ENCODE data around the gene ZNF668.

DNA sequence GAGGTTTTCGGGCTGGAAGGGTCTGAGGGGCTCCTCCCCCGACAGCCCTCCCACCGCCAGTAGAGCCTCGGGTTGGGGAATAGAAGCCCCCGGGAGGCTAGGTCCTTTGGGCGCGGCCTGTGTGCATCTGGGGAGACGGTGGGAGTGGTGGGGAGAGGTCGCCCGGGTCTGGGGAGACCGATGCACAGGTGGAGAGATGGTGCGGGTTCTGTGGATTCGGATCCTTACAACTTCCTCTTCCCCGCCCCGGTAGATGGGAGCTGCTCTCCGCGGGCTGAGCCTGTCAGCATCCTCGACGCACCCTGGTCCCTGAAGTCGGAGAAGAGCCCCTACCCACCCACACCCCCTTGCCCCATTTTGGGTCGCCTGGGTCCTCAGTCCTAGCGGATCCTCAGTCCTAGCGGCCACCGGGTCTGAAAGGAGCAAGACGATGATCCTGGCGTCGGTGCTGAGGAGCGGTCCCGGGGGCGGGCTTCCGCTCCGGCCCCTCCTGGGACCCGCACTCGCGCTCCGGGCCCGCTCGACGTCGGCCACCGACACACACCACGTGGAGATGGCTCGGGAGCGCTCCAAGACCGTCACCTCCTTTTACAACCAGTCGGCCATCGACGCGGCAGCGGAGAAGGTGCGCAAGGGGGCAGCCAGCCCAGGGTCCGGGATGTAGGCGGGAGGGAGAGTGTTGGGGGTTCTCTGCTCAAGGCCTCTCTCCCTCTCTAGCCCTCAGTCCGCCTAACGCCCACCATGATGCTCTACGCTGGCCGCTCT, 34.9 kb upstream of the ZNF668 start:
- TF ChIP-seq, protein P1, sequence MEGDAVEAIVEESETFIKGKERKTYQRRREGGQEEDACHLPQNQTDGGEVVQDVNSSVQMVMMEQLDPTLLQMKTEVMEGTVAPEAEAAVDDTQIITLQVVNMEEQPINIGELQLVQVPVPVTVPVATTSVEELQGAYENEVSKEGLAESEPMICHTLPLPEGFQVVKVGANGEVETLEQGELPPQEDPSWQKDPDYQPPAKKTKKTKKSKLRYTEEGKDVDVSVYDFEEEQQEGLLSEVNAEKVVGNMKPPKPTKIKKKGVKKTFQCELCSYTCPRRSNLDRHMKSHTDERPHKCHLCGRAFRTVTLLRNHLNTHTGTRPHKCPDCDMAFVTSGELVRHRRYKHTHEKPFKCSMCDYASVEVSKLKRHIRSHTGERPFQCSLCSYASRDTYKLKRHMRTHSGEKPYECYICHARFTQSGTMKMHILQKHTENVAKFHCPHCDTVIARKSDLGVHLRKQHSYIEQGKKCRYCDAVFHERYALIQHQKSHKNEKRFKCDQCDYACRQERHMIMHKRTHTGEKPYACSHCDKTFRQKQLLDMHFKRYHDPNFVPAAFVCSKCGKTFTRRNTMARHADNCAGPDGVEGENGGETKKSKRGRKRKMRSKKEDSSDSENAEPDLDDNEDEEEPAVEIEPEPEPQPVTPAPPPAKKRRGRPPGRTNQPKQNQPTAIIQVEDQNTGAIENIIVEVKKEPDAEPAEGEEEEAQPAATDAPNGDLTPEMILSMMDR (IDR thresholded peaks at IDR 0.05), result no peak
- no peak for TF ChIP-seq POLR2A (IDR thresholded peaks at IDR 0.05)

Data from testis (tissue), 2 donors.